ENCODE measurements around the gene IL31RA.

IL31RA gene

DNA sequence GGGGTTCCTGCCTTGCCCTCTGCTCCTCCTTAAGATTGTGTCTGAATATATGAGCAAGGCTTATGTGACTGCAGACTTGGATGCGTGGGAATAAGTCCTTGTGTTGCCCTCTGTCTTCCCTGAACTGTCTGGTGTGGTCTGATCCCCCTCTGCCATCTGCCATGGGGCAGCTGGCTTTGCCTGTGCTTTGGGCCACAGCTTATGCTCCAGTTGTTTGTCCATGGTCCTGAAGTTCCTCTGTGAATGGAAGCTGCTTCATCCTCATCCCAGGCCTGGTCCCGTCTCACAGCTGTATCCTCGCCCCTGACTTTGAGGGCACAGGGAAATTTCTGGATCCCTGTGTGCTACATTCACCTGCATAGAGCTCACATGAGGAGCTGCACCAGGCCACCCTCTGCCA is 14.7 kb downstream of the IL31RA start:
- in situ Hi-C loops (cut with MboI; ENCODE audit: low pct_unique_long_range_greater_than_20kb, low sequenced_read_pairs, unreplicated experiment): no loop called here
- TF ChIP-seq CTCF (IDR thresholded peaks at IDR 0.05; ENCODE audit: extremely low read depth, insufficient read depth, missing control alignments): no peak
- no peak for DNase-seq (ENCODE audit: low spot score)

DNA sequence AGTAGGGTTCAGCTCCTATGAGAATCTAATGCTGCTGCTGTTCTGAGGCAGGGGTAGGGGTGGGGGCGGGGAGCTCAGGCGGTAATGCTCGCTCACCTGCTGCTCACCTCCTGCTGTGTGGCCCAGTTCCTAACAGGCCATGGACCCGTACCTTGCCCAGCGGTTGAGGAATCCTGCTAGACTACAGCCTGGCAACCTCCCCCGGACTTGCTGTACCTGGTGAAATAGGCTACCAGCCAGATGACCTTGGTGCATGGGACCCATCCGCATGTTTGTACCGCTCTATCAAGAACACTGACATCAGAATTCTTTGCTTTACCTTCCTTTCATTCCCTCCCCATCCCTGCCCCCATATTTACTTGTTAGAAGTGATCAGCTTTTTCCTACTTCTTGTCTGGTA is 15.3 kb downstream of the IL31RA start:
- no peak for DNase-seq (ENCODE audit: low spot score)
- TF ChIP-seq CTCF (IDR thresholded peaks at IDR 0.05; ENCODE audit: extremely low read depth, insufficient read depth, missing control alignments): no peak
- in situ Hi-C loops (cut with MboI; ENCODE audit: low pct_unique_long_range_greater_than_20kb, low sequenced_read_pairs, unreplicated experiment): no loop called here

DNA sequence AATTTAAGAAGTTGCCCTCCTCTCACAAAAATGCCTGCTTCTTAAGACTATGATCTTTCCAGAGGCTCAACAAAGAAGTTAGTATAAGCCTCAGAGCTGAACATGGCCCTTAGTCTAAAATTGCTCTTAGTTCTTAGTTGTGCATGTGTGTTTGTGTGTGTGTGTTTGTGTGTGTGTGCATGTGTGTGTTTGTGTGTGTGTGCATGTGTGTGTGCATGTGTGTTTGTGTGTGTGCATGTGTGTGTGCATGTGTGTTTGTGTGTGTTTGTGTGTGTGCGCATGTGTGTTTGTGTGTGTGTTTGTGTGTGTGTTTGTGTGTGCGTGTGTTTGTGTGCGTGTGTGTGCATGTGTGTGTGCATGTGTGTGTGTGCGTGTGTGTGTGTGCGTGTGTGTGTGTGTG is 15.8 kb downstream of the IL31RA start:
- TF ChIP-seq CTCF (IDR thresholded peaks at IDR 0.05; ENCODE audit: extremely low read depth, insufficient read depth, missing control alignments): no peak
- in situ Hi-C loops (cut with MboI; ENCODE audit: low pct_unique_long_range_greater_than_20kb, low sequenced_read_pairs, unreplicated experiment): no loop called here
- DNase-seq (ENCODE audit: low spot score): no peak

GRCh38 chr5:55868846-55869245 is 17.7 kb downstream of the IL31RA start:
- no peak for DNase-seq (ENCODE audit: low spot score)
- TF ChIP-seq CTCF (IDR thresholded peaks at IDR 0.05; ENCODE audit: extremely low read depth, insufficient read depth, missing control alignments): no peak
- in situ Hi-C loops (cut with MboI; ENCODE audit: low pct_unique_long_range_greater_than_20kb, low sequenced_read_pairs, unreplicated experiment): no loop called here

DNA sequence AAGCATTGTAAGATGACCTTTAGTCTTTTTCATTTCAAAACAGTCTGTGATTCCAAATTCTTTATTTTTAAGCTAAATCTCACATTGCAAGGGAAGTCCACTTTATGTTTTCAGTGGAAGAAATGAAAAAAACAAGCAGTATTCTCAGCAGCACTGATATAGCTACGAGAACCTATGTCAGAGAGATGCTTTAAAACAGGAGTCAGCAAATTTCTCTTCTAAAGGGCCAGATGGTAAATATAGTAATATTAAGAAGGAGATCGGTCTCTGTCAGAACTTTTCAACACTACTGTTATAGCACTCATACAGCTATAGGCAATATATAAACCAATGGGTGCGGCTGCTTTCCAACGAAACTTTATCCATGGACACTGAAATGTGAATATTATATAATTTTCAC is 18.7 kb downstream of the IL31RA start:
- DNase-seq (ENCODE audit: low spot score): no peak
- TF ChIP-seq CTCF (IDR thresholded peaks at IDR 0.05; ENCODE audit: extremely low read depth, insufficient read depth, missing control alignments): no peak
- in situ Hi-C loops (cut with MboI; ENCODE audit: low pct_unique_long_range_greater_than_20kb, low sequenced_read_pairs, unreplicated experiment): no loop called here

DNA sequence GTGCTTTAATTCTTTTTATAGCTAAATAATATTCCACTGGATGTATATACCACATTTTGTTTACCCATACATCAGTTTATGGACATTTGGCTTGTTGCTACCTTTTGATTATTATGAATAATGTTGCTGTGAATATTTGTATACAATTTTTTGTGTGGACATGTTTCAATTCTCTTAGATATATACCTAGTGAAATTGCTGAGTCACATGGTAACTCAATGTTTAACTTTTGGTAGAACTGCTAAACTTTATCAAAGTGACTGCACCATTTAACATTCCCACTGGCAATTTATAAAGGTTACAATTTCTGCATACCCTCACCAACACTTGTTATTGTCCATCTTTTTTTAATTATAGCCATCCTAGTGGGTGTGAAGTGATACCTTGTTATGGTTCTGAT is 22.1 kb downstream of the IL31RA start:
- in situ Hi-C loops (cut with MboI; ENCODE audit: low pct_unique_long_range_greater_than_20kb, low sequenced_read_pairs, unreplicated experiment): no loop called here
- no peak for TF ChIP-seq CTCF (IDR thresholded peaks at IDR 0.05; ENCODE audit: extremely low read depth, insufficient read depth, missing control alignments)
- DNase-seq (ENCODE audit: low spot score): no peak

- no peak for TF ChIP-seq CTCF (IDR thresholded peaks at IDR 0.05; ENCODE audit: extremely low read depth, insufficient read depth, missing control alignments)
- DNase-seq (ENCODE audit: low spot score): no peak
- in situ Hi-C loops (cut with MboI; ENCODE audit: low pct_unique_long_range_greater_than_20kb, low sequenced_read_pairs, unreplicated experiment): no loop called here
Observed at GRCh38 chr5:55877655-55878054, 26.5 kb downstream of the IL31RA start.

Measured in GM13977 (cell line).